Osteocyte (in vitro differentiated cells): Measurements from ENCODE around the gene OR2AT4. TPM values are rescaled to one million over a fixed set of nuclear protein-coding genes. Genes with fewer than 3 reads are reported as not detected.

Experiments used
- DNase-seq: peaks from one replicate; pipeline ENCODE4 v3.0.0; 2021; ENCODE audit warnings: mixed read lengths; ENCODE audit not compliant: unreplicated experiment; ENCODE audit errors: extremely low spot score
- H3K27ac Mint-ChIP-seq: one replicate; pipeline ENCODE4 v1.8.0; 2021; ENCODE audit warnings: mild to moderate bottlenecking, mixed read lengths; ENCODE audit not compliant: unreplicated experiment
- H3K27me3 Mint-ChIP-seq: one replicate; pipeline ENCODE4 v1.8.0; 2021; ENCODE audit warnings: mixed read lengths; ENCODE audit not compliant: unreplicated experiment
- H3K36me3 Mint-ChIP-seq: one replicate; pipeline ENCODE4 v1.8.0; 2021; ENCODE audit warnings: mixed read lengths; ENCODE audit not compliant: unreplicated experiment
- H3K4me1 Mint-ChIP-seq: one replicate; pipeline ENCODE4 v1.8.0; 2021; ENCODE audit warnings: mixed read lengths; ENCODE audit not compliant: unreplicated experiment
- H3K4me3 Mint-ChIP-seq: one replicate; pipeline ENCODE4 v1.8.0; 2021; ENCODE audit warnings: mild to moderate bottlenecking, moderate library complexity, mixed read lengths; ENCODE audit not compliant: unreplicated experiment
- H3K9me3 Mint-ChIP-seq: one replicate; pipeline ENCODE4 v1.8.0; 2021; ENCODE audit warnings: mixed read lengths; ENCODE audit not compliant: unreplicated experiment
- CTCF ChIP-seq: fragments of 200-600 bp; sonication (generic); IDR thresholded peaks from 2 replicates; pipeline ENCODE4 v1.5.0; 2021; ENCODE audit warnings: antibody characterized with exemption, mild to moderate bottlenecking, moderate library complexity
- total RNA-seq: library from RNA; stranded (reverse); gene quantifications from 2 replicates; pipeline ENCODE4 v1.2.1, GENCODE V29; 2021

The OR2AT4 gene
- total RNA-seq, 1 donor from 2014 or later: not detected

GRCh38 chr11:75133976-75134375 lies 37.3 kb upstream of the OR2AT4 start:
- Mint-ChIP-seq H3K27ac (no peak overlapping the region), H3K27me3 (peaks cover 54% of the 10 kb centered on the region), H3K9me3 (no peaks in the 10 kb centered on the region), H3K36me3 (no peaks in the 10 kb centered on the region), H3K4me1 (no peaks in the 10 kb centered on the region), H3K4me3 (no peak overlapping the region)
- DNase-seq: no peak
- no peak for TF ChIP-seq CTCF

GRCh38 chr11:75132080-75132479 lies 35.4 kb upstream of the OR2AT4 start:
- Mint-ChIP-seq H3K4me3 (no peak overlapping the region), H3K4me1 (no peaks in the 10 kb centered on the region), H3K27ac (no peak overlapping the region), H3K27me3 (peaks cover 44% of the 10 kb centered on the region), H3K9me3 (peaks cover 5% of the 10 kb centered on the region), H3K36me3 (no peaks in the 10 kb centered on the region)
- no peak for TF ChIP-seq CTCF
- no peak for DNase-seq

GRCh38 chr11:75126564-75126963 lies 29.9 kb upstream of the OR2AT4 start:
- Mint-ChIP-seq H3K36me3 (no peaks in the 10 kb centered on the region), H3K27ac (no peak overlapping the region), H3K4me3 (no peak overlapping the region), H3K9me3 (peaks cover 5% of the 10 kb centered on the region), H3K27me3 (peaks cover 21% of the 10 kb centered on the region), H3K4me1 (no peaks in the 10 kb centered on the region)
- no peak for DNase-seq
- no peak for TF ChIP-seq CTCF

- Mint-ChIP-seq H3K4me3 (no peak overlapping the region), H3K4me1 (no peaks in the 10 kb centered on the region), H3K9me3 (peaks cover 12% of the 10 kb centered on the region), H3K27me3 (peaks cover 19% of the 10 kb centered on the region), H3K36me3 (no peaks in the 10 kb centered on the region), H3K27ac (no peak overlapping the region)
- DNase-seq: no peak
- TF ChIP-seq CTCF: no peak
These were observed 21.9 kb upstream of the OR2AT4 start for GRCh38 chr11:75118577-75118976.

GRCh38 chr11:75114465-75114864 lies 17.8 kb upstream of the OR2AT4 start:
- H3K27ac Mint-ChIP-seq: no peak overlapping the region
- peaks cover 14% of the 10 kb centered on the region for H3K27me3 Mint-ChIP-seq
- no peaks in the 10 kb centered on the region for H3K4me1 Mint-ChIP-seq
- DNase-seq: no peak
- H3K9me3 Mint-ChIP-seq: peaks cover 16% of the 10 kb centered on the region
- H3K36me3 Mint-ChIP-seq: no peaks in the 10 kb centered on the region
- no peak overlapping the region for H3K4me3 Mint-ChIP-seq
- no peak for TF ChIP-seq CTCF
